Endothelial cell of umbilical vein (primary cell): Measurements from ENCODE around the gene C4orf50. TPM values are rescaled to one million over a fixed set of nuclear protein-coding genes. Genes with fewer than 3 reads are reported as not detected.

Source experiments
- BruUV-seq: library from RNA; stranded (reverse); fragments of 400-500 nt; replicated peaks from 2 replicates; lab custom pipeline; 2021; lab: Mats Ljungman, UMichigan
- CTCF ChIA-PET: fragments of 300-600, 350-600 bp; sonication (Branson Sonifier 250); formaldehyde crosslinking; loops from one replicate; lab custom pipeline; 2021; ENCODE audit warnings: antibody characterized with exemption, inconsistent platforms; lab: Charles Lee
- POLR2A ChIA-PET: fragments of 300-600, 350-600 bp; sonication (Branson Sonifier 250); formaldehyde crosslinking; loops from one replicate; lab custom pipeline; 2021; ENCODE audit warnings: antibody characterized with exemption, inconsistent platforms; lab: Charles Lee
- DNase-seq: peaks from one replicate; pipeline ENCODE4 v3.0.0-alpha.2; 2011; ENCODE audit warnings: low read depth, low spot score
- FAIRE-seq: peaks from 2 replicates; lab custom pipeline; 2011; peaks lifted over from hg19 to GRCh38; lab: Jason Lieb, UNC
- H2AFZ ChIP-seq: 2 replicates; pipeline ENCODE4 v1.6.0; 2012; ENCODE audit warnings: low read depth, low read length, control low read depth, inconsistent platforms
- H3K27ac ChIP-seq: 2 replicates; pipeline ENCODE4 v1.5.1; 2011; ENCODE audit warnings: low read depth, mild to moderate bottlenecking, control low read depth, low read length, moderate library complexity; ENCODE audit not compliant: insufficient read depth
- H3K27me3 ChIP-seq, 2 experiments: 2 replicates each; pipeline versions ENCODE4 v1.6.0 to v1.6.1; 2011; ENCODE audit warnings: low read length in 2 of 2, mixed read lengths in 1 of 2; ENCODE audit not compliant: control insufficient read depth in 2 of 2, insufficient read depth in 2 of 2
- H3K36me3 ChIP-seq, 2 experiments: 2 replicates in 1 of 2; 3 replicates in 1 of 2; pipeline ENCODE4 v1.5.1; 2011; ENCODE audit warnings: low read length in 2 of 2, mild to moderate bottlenecking in 1 of 2, moderate library complexity in 1 of 2; ENCODE audit not compliant: control insufficient read depth in 2 of 2, insufficient read depth in 2 of 2; ENCODE audit errors: extremely low read depth in 1 of 2
- H3K4me1 ChIP-seq: 3 replicates; pipeline ENCODE4 v1.5.1; 2011; ENCODE audit warnings: mild to moderate bottlenecking, low read length; ENCODE audit not compliant: control insufficient read depth, insufficient read depth; ENCODE audit errors: extremely low read depth
- H3K4me2 ChIP-seq: 2 replicates; pipeline ENCODE4 v1.6.1; 2011; ENCODE audit warnings: low read length, control low read depth, mixed read lengths; ENCODE audit not compliant: insufficient read depth
- H3K4me3 ChIP-seq, 3 experiments: fragments of 200-600 bp in 1 of 3; sonication (generic), shearing (Covaris generic) in 1 of 3; replicated peaks in 1 of 3; 2 replicates each; pipeline ENCODE4 v1.5.1; 2011 to 2016; ENCODE audit warnings: control low read depth in 3 of 3, low read length in 3 of 3, mild to moderate bottlenecking in 2 of 3, inconsistent platforms in 1 of 3, low read depth in 1 of 3, moderate library complexity in 1 of 3; ENCODE audit not compliant: insufficient read depth in 1 of 3
- H3K79me2 ChIP-seq: 2 replicates; pipeline ENCODE4 v1.6.0; 2012; ENCODE audit warnings: low read length, inconsistent platforms; ENCODE audit not compliant: control insufficient read depth, insufficient read depth
- H3K9ac ChIP-seq: replicated peaks from 2 replicates; pipeline ENCODE3; 2011; ENCODE audit warnings: low read length, control low read depth; ENCODE audit not compliant: insufficient read depth; ENCODE audit errors: extremely low read depth
- H3K9me1 ChIP-seq: replicated peaks from 3 replicates; pipeline ENCODE4 v1.6.0; 2011; ENCODE audit warnings: mild to moderate bottlenecking, low read length; ENCODE audit not compliant: control insufficient read depth, insufficient read depth; ENCODE audit errors: extremely low read depth
- H3K9me3 ChIP-seq: replicated peaks from 2 replicates; pipeline ENCODE4 v1.5.1; 2012; ENCODE audit warnings: low read length, inconsistent platforms; ENCODE audit not compliant: control insufficient read depth, insufficient read depth
- H4K20me1 ChIP-seq: replicated peaks from 2 replicates; pipeline ENCODE3; 2011; ENCODE audit warnings: mild to moderate bottlenecking, low read length; ENCODE audit not compliant: control insufficient read depth, insufficient read depth; ENCODE audit errors: extremely low read depth
- EZH2 ChIP-seq: IDR thresholded peaks from 2 replicates; pipeline ENCODE4 v1.6.1; 2012; ENCODE audit warnings: borderline replicate concordance, low read depth, mild to moderate bottlenecking, moderate library complexity, low read length, inconsistent platforms; ENCODE audit not compliant: severe bottlenecking
- GATA2 ChIP-seq: IDR thresholded peaks from 2 replicates; pipeline ENCODE4 v1.7.0; 2011; ENCODE audit warnings: low read depth, mild to moderate bottlenecking, moderate library complexity, mixed read lengths, low read length; ENCODE audit not compliant: insufficient read length, insufficient read depth
- JUN ChIP-seq: IDR thresholded peaks from 2 replicates; pipeline ENCODE4 v1.6.1; 2011; ENCODE audit warnings: borderline replicate concordance, low read depth; ENCODE audit not compliant: insufficient read length, insufficient read depth
- MYC ChIP-seq: IDR thresholded peaks from one replicate; pipeline ENCODE4 v1.6.1; 2011; ENCODE audit warnings: mild to moderate bottlenecking, low read depth, low read length
- POLR2A ChIP-seq: IDR thresholded peaks from 2 replicates; pipeline ENCODE4 v1.6.1; 2012; ENCODE audit warnings: low read depth, mild to moderate bottlenecking, control low read depth, low read length
- POLR2AphosphoS5 ChIP-seq: IDR thresholded peaks from 2 replicates; pipeline ENCODE4 v1.6.1; 2012; ENCODE audit warnings: low read depth, mild to moderate bottlenecking, control low read depth, low read length, moderate library complexity; ENCODE audit not compliant: insufficient read depth
- dilution Hi-C: fragments of 300-500 bp; cut with MboI; formaldehyde crosslinking; loops from one replicate; pipeline ENCODE4 v1.15.0; 2019; ENCODE audit warnings: low sequenced_read_pairs; ENCODE audit not compliant: extremely low pct_ligation_motif_present
- intact Hi-C: fragments of 100-400 bp; cut with micrococcal nuclease; formaldehyde crosslinking; loops from one replicate; pipeline ENCODE4 v1.10.0; 2022
- polyA plus RNA-seq, 4 experiments: library from polyadenylated mRNA; depleted of rRNA in 3 of 4; stranded (reverse) in 3 of 4; unstranded in 1 of 4; fragments of >200 nt; gene quantifications; 2 replicates each; pipeline versions ENCODE4 v1.2.1 to v1.2.3, GENCODE V29; 2011 to 2012; ENCODE audit warnings: missing spikeins in 1 of 4
- total RNA-seq: library from RNA; stranded (reverse); gene quantifications from 2 replicates; pipeline ENCODE4 v1.2.3, GENCODE V29; 2021

The C4orf50 gene
- total and polyA plus RNA-seq, 2 donors (not counting 3 experiments of a cell fraction or from before 2014, with no cell fraction given), result not detected

GRCh38 chr4:5933116-5933515 lies 85.1 kb downstream of the C4orf50 start:
- dilution Hi-C loops (no loop called here), intact Hi-C loops (no loop called here)
- no peaks in the 10 kb centered on the region for H3K27me3 ChIP-seq
- no peak overlapping the region for H2AFZ ChIP-seq
- no TSS peak for BruUV-seq
- ChIA-PET CTCF (no interaction called here), POLR2A (no interaction called here)
- no peak overlapping the region for H3K9ac ChIP-seq
- H3K4me2 ChIP-seq, result no peak overlapping the region
- no peaks in the 10 kb centered on the region for H3K79me2 ChIP-seq
- TF ChIP-seq JUN, result no peak
- no peak for TF ChIP-seq POLR2A
- TF ChIP-seq MYC, result no peak
- FAIRE-seq (no peak), DNase-seq (no peak)
- H3K27ac ChIP-seq, result no peak overlapping the region
- no peaks in the 10 kb centered on the region for H3K4me1 ChIP-seq
- H3K36me3 ChIP-seq, result no peaks in the 10 kb centered on the region
- H3K9me1 ChIP-seq, result no peaks in the 10 kb centered on the region
- no peaks in the 10 kb centered on the region for H3K9me3 ChIP-seq
- no peaks in the 10 kb centered on the region for H4K20me1 ChIP-seq
- no peak overlapping the region for H3K4me3 ChIP-seq

GRCh38 chr4:5932035-5932568 lies 86.1 kb downstream of the C4orf50 start:
- Histone ChIP-seq H2AFZ (no peak overlapping the region), H4K20me1 (no peaks in the 10 kb centered on the region), H3K4me1 (no peaks in the 10 kb centered on the region), H3K79me2 (no peaks in the 10 kb centered on the region), H3K9ac (no peak overlapping the region), H3K4me2 (no peak overlapping the region), H3K4me3 (no peak overlapping the region), H3K27ac (no peak overlapping the region), H3K36me3 (no peaks in the 10 kb centered on the region), H3K27me3 (no peaks in the 10 kb centered on the region), H3K9me1 (no peaks in the 10 kb centered on the region), H3K9me3 (no peaks in the 10 kb centered on the region)
- FAIRE-seq, result no peak
- no peak for DNase-seq
- TF ChIP-seq GATA2, result no peak
- TF ChIP-seq JUN, result no peak
- no peak for TF ChIP-seq MYC
- no peak for TF ChIP-seq POLR2A
- no peak for TF ChIP-seq POLR2AphosphoS5
- TF ChIP-seq EZH2, result no peak
- ChIA-PET CTCF (no interaction called here), POLR2A (no interaction called here)
- intact Hi-C loops (no loop called here), dilution Hi-C loops (no loop called here)
- BruUV-seq, result no TSS peak
